Ascending aorta (tissue), 2 donors: ENCODE results near the gene SLC27A4. TPM values are rescaled to one million over a fixed set of nuclear protein-coding genes. Genes with fewer than 3 reads are reported as not detected.

Source experiments
- DNase-seq, 2 donors: peaks; one replicate each; pipeline ENCODE4 v3.0.0-alpha.2; 2019; ENCODE audit warnings: low spot score in 2 of 2
- H3K27ac ChIP-seq, 2 donors: fragments of 200-600 bp; sonication (generic); one replicate each; pipeline ENCODE4 v1.5.1; 2016 to 2017; ENCODE audit warnings: mild to moderate bottlenecking in 1 of 2
- H3K27me3 ChIP-seq: fragments of 200-600 bp; sonication (generic); one replicate; pipeline ENCODE4 v1.5.1; 2017
- H3K36me3 ChIP-seq, 2 donors: fragments of 200-600 bp; sonication (generic); one replicate each; pipeline ENCODE4 v1.5.1; 2016
- H3K4me1 ChIP-seq, 2 donors: fragments of 200-600 bp; sonication (generic); one replicate each; pipeline ENCODE4 v1.5.1; 2016 to 2017; ENCODE audit warnings: mild to moderate bottlenecking in 1 of 2
- H3K4me3 ChIP-seq, 2 donors: fragments of 200-600 bp; sonication (generic); one replicate each; pipeline ENCODE4 v1.5.1; 2016 to 2017; ENCODE audit warnings: mild to moderate bottlenecking in 1 of 2
- H3K9me3 ChIP-seq, 2 donors: fragments of 200-600 bp; sonication (generic); one replicate each; pipeline ENCODE4 v1.5.1; 2016
- CTCF ChIP-seq, 3 experiments: fragments of 200-600 bp in 2 of 3; fragments of 450-650 bp in 1 of 3; sonication (generic) in 2 of 3; IDR thresholded peaks; one replicate each; pipeline ENCODE4 v1.5.1; 2016 to 2019; ENCODE audit warnings: antibody characterized with exemption in 3 of 3, mild to moderate bottlenecking in 1 of 3, moderate library complexity in 1 of 3
- intact Hi-C: fragments of 100-400 bp; cut with DNase I; formaldehyde crosslinking; loops from one replicate; pipeline ENCODE4 v1.15.1; 2023
- total RNA-seq: library from RNA; depleted of rRNA; stranded (reverse); fragments of >200 nt; gene quantifications from one replicate; pipeline ENCODE4 v1.1.0, GENCODE V29; 2016

SLC27A4 gene
- total RNA-seq, 1 donor from 2014 or later, result 16.6 TPM

GRCh38 chr9:128405077-128405779, 64.9 kb downstream of the SLC27A4 start:
- TF ChIP-seq CTCF (IDR thresholded peaks at IDR 0.05), result no peak
- H3K27ac ChIP-seq, result no peak overlapping the region
- H3K27me3 ChIP-seq, result no peaks in the 10 kb centered on the region
- no peak overlapping the region for H3K4me3 ChIP-seq
- intact Hi-C loops, result no loop called here
- no peaks in the 10 kb centered on the region for H3K9me3 ChIP-seq
- no peak for DNase-seq
- no peaks in the 10 kb centered on the region for H3K4me1 ChIP-seq
- H3K36me3 ChIP-seq, result no peaks in the 10 kb centered on the region

GRCh38 chr9:128405780-128406171, 65.4 kb downstream of the SLC27A4 start:
- intact Hi-C loops, result no loop called here

GRCh38 chr9:128406848-128407391, 66.6 kb downstream of the SLC27A4 start:
- no peaks in the 10 kb centered on the region for H3K36me3 ChIP-seq
- DNase-seq, result no peak
- H3K27me3 ChIP-seq, result no peaks in the 10 kb centered on the region
- no peaks in the 10 kb centered on the region for H3K9me3 ChIP-seq
- no peak overlapping the region for H3K4me3 ChIP-seq
- H3K27ac ChIP-seq, result no peak overlapping the region
- intact Hi-C loops, result no loop called here
- H3K4me1 ChIP-seq, result no peaks in the 10 kb centered on the region
- no peak for TF ChIP-seq CTCF (IDR thresholded peaks at IDR 0.05)

More at GRCh38 chr9:128405780-128406171, 65.4 kb downstream of the SLC27A4 start:
- no peak for TF ChIP-seq CTCF (IDR thresholded peaks at IDR 0.05)
- H3K4me3 ChIP-seq, result no peak overlapping the region
- H3K9me3 ChIP-seq, result no peaks in the 10 kb centered on the region
- no peak for DNase-seq
- no peaks in the 10 kb centered on the region for H3K4me1 ChIP-seq
- no peaks in the 10 kb centered on the region for H3K36me3 ChIP-seq
- no peaks in the 10 kb centered on the region for H3K27me3 ChIP-seq
- no peak overlapping the region for H3K27ac ChIP-seq

- Histone ChIP-seq H3K9me3 (no peaks in the 10 kb centered on the region), H3K4me1 (no peaks in the 10 kb centered on the region), H3K27ac (no peak overlapping the region), H3K4me3 (no peak overlapping the region), H3K36me3 (no peaks in the 10 kb centered on the region), H3K27me3 (no peaks in the 10 kb centered on the region)
- DNase-seq, result no peak
- intact Hi-C loops, result no loop called here
- no peak for TF ChIP-seq CTCF (IDR thresholded peaks at IDR 0.05)
Measured at GRCh38 chr9:128408963-128409431, 68.7 kb downstream of the SLC27A4 start.

- intact Hi-C loops, result no loop called here
- no peaks in the 10 kb centered on the region for H3K9me3 ChIP-seq
- H3K4me1 ChIP-seq, result no peaks in the 10 kb centered on the region
- H3K27me3 ChIP-seq, result no peaks in the 10 kb centered on the region
- no peak overlapping the region for H3K4me3 ChIP-seq
- no peak overlapping the region for H3K27ac ChIP-seq
- DNase-seq, result no peak
- no peak for TF ChIP-seq CTCF (IDR thresholded peaks at IDR 0.05)
- no peaks in the 10 kb centered on the region for H3K36me3 ChIP-seq
Measured at GRCh38 chr9:128409450-128409849, 69.1 kb downstream of the SLC27A4 start.
